Ureter (tissue), 1 donor: ENCODE results near the gene NUDT9. TPM values are rescaled to one million over a fixed set of nuclear protein-coding genes. Genes with fewer than 3 reads are reported as not detected.
"Not testable (repeated sequence)": the region's sequence is repeated elsewhere in the genome, so short reads cannot be mapped to it uniquely, and the experiment has no call there.

Experiments
- DNase-seq: peaks from one replicate; pipeline ENCODE4 v3.0.0-alpha.2; 2020; ENCODE audit warnings: low spot score
- total RNA-seq: library from RNA; stranded (reverse); gene quantifications from one replicate; pipeline ENCODE4 v1.2.4, GENCODE V29; 2023
- donor health status: DM: yes; HTN: yes; CAD: no.

NUDT9 gene
- total RNA-seq, 1 donor from 2014 or later: 24.2 TPM

GRCh38 chr4:87409420-87409939 lies 12.9 kb upstream of the NUDT9 start:
- no peak for DNase-seq

- DNase-seq: no peak
Observed at GRCh38 chr4:87410157-87410556, 12.2 kb upstream of the NUDT9 start.

- DNase-seq: no peak
Observed at GRCh38 chr4:87410679-87411078, 11.7 kb upstream of the NUDT9 start.

GRCh38 chr4:87414816-87415215 lies 7.6 kb upstream of the NUDT9 start:
- no peak for DNase-seq

GRCh38 chr4:87416965-87417364 lies 5.4 kb upstream of the NUDT9 start:
- no peak for DNase-seq

GRCh38 chr4:87418410-87418809 lies 4.0 kb upstream of the NUDT9 start:
- not testable (repeated sequence) for DNase-seq

- no peak for DNase-seq
Observed at GRCh38 chr4:87419578-87420249, 2.7 kb upstream of the NUDT9 start.

GRCh38 chr4:87420276-87420830 lies 2.0 kb upstream of the NUDT9 start:
- DNase-seq: no peak

- no peak for DNase-seq
Observed at GRCh38 chr4:87423317-87424098, 1.1 kb downstream of the NUDT9 start.

GRCh38 chr4:87424099-87424543 lies 1.7 kb downstream of the NUDT9 start:
- not testable (repeated sequence) for DNase-seq

GRCh38 chr4:87425711-87426110 lies 3.3 kb downstream of the NUDT9 start:
- DNase-seq: no peak

GRCh38 chr4:87426865-87427517 lies 4.6 kb downstream of the NUDT9 start:
- DNase-seq: no peak

- no peak for DNase-seq
Observed at GRCh38 chr4:87427518-87427868, 5.1 kb downstream of the NUDT9 start.

- no peak for DNase-seq
Observed at GRCh38 chr4:87428979-87429378, 6.6 kb downstream of the NUDT9 start.

GRCh38 chr4:87430038-87430437 lies 7.7 kb downstream of the NUDT9 start:
- no peak for DNase-seq

GRCh38 chr4:87433342-87433741 lies 11.0 kb downstream of the NUDT9 start:
- DNase-seq: no peak

- DNase-seq: no peak
Observed at GRCh38 chr4:87442889-87443288, 20.5 kb downstream of the NUDT9 start.

GRCh38 chr4:87444741-87445140 lies 22.4 kb downstream of the NUDT9 start:
- DNase-seq: no peak

- no peak for DNase-seq
Observed at GRCh38 chr4:87445964-87446363, 23.6 kb downstream of the NUDT9 start.

- not testable (repeated sequence) for DNase-seq
Observed at GRCh38 chr4:87446375-87446774, 24.0 kb downstream of the NUDT9 start.

- no peak for DNase-seq
Observed at GRCh38 chr4:87451537-87451936, 29.2 kb downstream of the NUDT9 start.

GRCh38 chr4:87458913-87459312 lies 36.5 kb downstream of the NUDT9 start:
- no peak for DNase-seq
